HG02763 (cell line): Measurements from ENCODE around the gene ORC2.

Experiments used
- ATAC-seq: cut with Tn5 transposase; IDR thresholded peaks from one replicate; pipeline ENCODE4 v1.9.1; 2021; ENCODE audit warnings: mild to moderate bottlenecking, moderate library complexity; ENCODE audit not compliant: unreplicated experiment

Gene ORC2

DNA sequence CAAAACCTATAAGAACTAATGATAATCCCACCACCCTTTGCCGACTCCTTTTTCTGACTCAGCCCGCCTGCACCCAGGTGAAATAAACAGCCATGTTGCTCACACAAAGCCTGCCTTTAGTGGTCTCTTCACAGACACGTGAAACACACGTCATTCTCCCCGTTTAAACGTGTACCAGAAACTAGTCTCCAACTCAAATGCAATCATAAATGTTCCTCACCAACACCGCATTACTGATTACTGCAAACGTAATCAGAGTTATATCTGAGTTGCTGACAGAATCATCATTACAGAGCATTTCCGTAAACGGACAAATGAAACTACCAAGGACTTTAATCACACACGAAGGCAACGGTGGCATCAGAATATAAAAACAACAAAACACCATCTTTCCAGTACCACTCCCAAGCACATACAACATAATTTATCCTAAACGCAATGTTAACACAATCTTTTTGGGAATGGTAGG is 100.9 kb downstream of the ORC2 start:
- no peak for ATAC-seq

DNA sequence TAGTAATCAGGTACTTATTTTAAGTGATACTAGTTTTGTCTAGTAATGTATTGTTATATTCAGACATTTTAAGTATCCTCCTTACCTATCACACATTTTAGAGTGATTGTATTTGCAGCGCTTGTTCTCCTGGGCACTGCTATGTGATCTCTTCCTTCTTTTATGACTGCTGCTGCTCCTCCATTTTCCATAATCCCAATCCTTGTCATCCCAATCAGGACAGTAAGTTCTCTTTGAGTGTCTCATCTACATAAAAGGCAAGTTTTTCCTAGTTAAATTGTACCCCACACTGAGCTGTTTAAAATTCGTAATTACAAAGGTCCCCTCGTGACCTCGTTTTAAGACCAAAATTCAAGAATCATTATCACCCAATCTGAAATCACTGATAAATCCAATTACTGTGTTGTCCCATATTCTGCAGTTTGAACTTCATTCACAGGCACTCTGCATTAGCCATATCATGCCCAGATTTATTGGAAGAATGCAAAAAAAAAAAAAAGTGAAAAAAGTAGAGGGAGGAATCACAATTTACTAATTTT is 101.8 kb downstream of the ORC2 start:
- ATAC-seq = no peak

DNA sequence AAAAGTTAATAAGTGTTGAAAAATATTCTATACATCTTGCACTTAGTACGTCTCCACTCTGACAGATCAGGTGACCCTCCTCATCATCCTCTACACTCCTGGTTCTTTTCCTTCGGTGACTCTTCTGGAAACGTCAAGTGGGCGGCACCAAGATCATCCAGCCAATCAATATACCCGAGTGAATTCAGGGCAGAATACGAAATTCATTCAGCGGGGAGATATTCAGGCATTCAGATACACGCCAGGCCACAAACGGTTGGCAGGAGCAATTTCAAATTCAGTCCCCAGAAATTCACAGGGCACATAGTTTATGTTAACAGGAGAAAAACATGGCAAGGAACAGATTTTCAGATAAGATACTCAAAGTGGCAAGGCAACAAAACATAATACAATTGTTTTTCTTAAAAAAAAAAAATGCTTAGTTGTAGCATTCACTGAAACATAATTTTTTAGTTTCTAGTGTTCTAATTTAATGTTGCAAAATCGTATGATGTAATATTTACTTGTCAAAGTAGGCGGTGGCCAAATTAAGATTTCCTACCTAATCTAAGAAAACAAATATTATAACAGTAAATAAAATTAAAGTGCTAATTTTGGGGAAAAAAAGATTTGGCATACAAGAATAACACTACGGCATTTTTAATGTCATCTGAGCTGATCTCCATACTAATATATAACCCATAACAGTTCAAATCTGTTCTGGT is 103.2 kb downstream of the ORC2 start:
- no peak for ATAC-seq
